GM23248 (cell line): Measurements from ENCODE around the gene SPINK6.

Experiments used
- EZH2 ChIP-seq: fragments of 200-600 bp; sonication (generic); IDR thresholded peaks from 2 replicates; pipeline ENCODE4 v1.6.1; 2018; ENCODE audit warnings: antibody characterized with exemption, mild to moderate bottlenecking; ENCODE audit not compliant: insufficient read depth, poor library complexity, severe bottlenecking
- EZH2phosphoT487 ChIP-seq: fragments of 200-600 bp; sonication (generic); IDR thresholded peaks from 2 replicates; pipeline ENCODE4 v1.6.1; 2018; ENCODE audit warnings: antibody characterized with exemption, moderate library complexity, mild to moderate bottlenecking, low read depth; ENCODE audit not compliant: insufficient read depth

DNA sequence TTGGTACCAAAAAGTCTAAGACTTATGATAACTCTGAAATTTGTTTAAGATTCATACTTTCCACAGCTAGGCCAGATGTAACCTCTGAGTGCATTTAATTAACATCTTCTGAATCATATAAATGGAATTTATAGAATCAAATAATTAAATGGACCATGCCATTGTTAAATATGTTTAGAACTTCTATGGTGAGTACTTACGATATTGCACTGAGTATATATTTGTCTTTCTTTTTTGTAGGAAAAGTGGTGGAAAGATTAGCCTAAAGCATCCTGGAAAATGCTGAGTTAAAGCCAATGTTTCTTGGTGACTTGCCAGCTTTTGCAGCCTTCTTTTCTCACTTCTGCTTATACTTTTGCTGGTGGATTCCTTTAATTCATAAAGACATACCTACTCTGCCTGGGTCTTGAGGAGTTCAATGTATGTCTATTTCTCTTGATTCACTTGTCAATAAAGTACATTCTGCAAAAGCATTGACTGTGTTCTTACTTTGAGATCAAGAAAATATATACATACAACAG, 11.9 kb downstream of the SPINK6 start:
- TF ChIP-seq EZH2 (no peak), EZH2phosphoT487 (no peak)
